GM12878 (cell line): Measurements from ENCODE around the gene ZNF618. TPM values are rescaled to one million over a fixed set of nuclear protein-coding genes. Genes with fewer than 3 reads are reported as not detected.

Source experiments
- ATAC-seq: fragments of 200-7000 bp; cut with Tn5 transposase; 3 replicates; pipeline ENCODE4 v1.9.1; 2020; ENCODE audit warnings: mild to moderate bottlenecking, moderate library complexity
- BruUV-seq: library from RNA; stranded (reverse); fragments of 400-500 nt; replicated peaks from 2 replicates; lab custom pipeline; 2021; lab: Mats Ljungman, UMichigan
- CTCF ChIA-PET: fragments of 300-600 bp; sonication (Branson Sonifier 250); formaldehyde crosslinking; extraction: SDS; loops from one replicate; lab custom pipeline; 2021; ENCODE audit warnings: inconsistent platforms; lab: Yijun Ruan, JAX
- POLR2A ChIA-PET: fragments of 350-600 bp; formaldehyde crosslinking; extraction: SDS; loops from one replicate; lab custom pipeline; 2021; ENCODE audit warnings: inconsistent platforms; lab: Charles Lee
- RAD21 ChIA-PET: fragments of 300-600 bp; sonication (Branson Sonifier 250); formaldehyde crosslinking; loops from one replicate; lab custom pipeline; 2023; ENCODE audit warnings: antibody characterized with exemption; ENCODE audit not compliant: unreplicated experiment; lab: Charles Lee
- SMC1A ChIA-PET: fragments of 300-600 bp; sonication (Branson Sonifier 250); formaldehyde crosslinking; loops from one replicate; lab custom pipeline; 2023; ENCODE audit not compliant: unreplicated experiment, uncharacterized antibody; lab: Charles Lee
- DNase-seq: peaks from one replicate; pipeline ENCODE4 v3.0.0-alpha.2; 2011; ENCODE audit warnings: low read depth, low spot score
- FAIRE-seq: peaks from 3 replicates; lab custom pipeline; 2011; peaks lifted over from hg19 to GRCh38; lab: Jason Lieb, UNC
- H2AFZ ChIP-seq: 2 replicates; pipeline ENCODE4 v1.6.0; 2011; ENCODE audit warnings: low read depth, low read length, control low read depth; ENCODE audit not compliant: control insufficient read depth
- H3K27ac ChIP-seq: 2 replicates; pipeline ENCODE4 v1.5.1; 2011; ENCODE audit warnings: control low read depth; ENCODE audit not compliant: control insufficient read depth, insufficient read depth
- H3K27me3 ChIP-seq, 2 experiments: replicated peaks in 1 of 2; 2 replicates each; pipeline versions ENCODE4 v1.6.0 to v1.6.1; 2011; ENCODE audit warnings: low read length in 1 of 2; ENCODE audit not compliant: control insufficient read depth in 2 of 2, insufficient read depth in 2 of 2
- H3K36me3 ChIP-seq, 2 experiments: 2 replicates each; pipeline ENCODE4 v1.5.1; 2011; ENCODE audit warnings: low read length in 1 of 2; ENCODE audit not compliant: control insufficient read depth in 2 of 2, insufficient read depth in 2 of 2
- H3K4me1 ChIP-seq: 2 replicates; pipeline ENCODE4 v1.6.1; 2011; ENCODE audit warnings: mild to moderate bottlenecking, low read length, moderate library complexity, mixed read lengths; ENCODE audit not compliant: control insufficient read depth, insufficient read depth
- H3K4me2 ChIP-seq: 2 replicates; pipeline ENCODE4 v1.6.0; 2011; ENCODE audit warnings: control low read depth; ENCODE audit not compliant: control insufficient read depth, insufficient read depth
- H3K4me3 ChIP-seq: fragments of 200-600 bp; sonication (generic); 2 replicates; pipeline ENCODE4 v1.5.1; 2016
- H3K79me2 ChIP-seq: 2 replicates; pipeline ENCODE4 v1.6.0; 2011; ENCODE audit warnings: low read length; ENCODE audit not compliant: control insufficient read depth, insufficient read depth
- H3K9ac ChIP-seq: 2 replicates; pipeline ENCODE4 v1.8.0; 2011; ENCODE audit warnings: low read length, control low read depth, mixed read lengths; ENCODE audit not compliant: control insufficient read depth, insufficient read depth
- H3K9me3 ChIP-seq: replicated peaks from 3 replicates; pipeline ENCODE4 v1.5.1; 2011; ENCODE audit warnings: mild to moderate bottlenecking, low read length; ENCODE audit not compliant: control insufficient read depth, insufficient read depth
- H4K20me1 ChIP-seq: 2 replicates; pipeline ENCODE4 v1.6.0; 2011; ENCODE audit not compliant: control insufficient read depth, insufficient read depth
- FOXK2 ChIP-seq: fragments of 450-650 bp; IDR thresholded peaks from 2 replicates; pipeline ENCODE4 v1.6.1; 2017; ENCODE audit warnings: mild to moderate bottlenecking, moderate library complexity
- JUNB ChIP-seq: IDR thresholded peaks from 2 replicates; pipeline ENCODE4 v1.6.1; 2016; ENCODE audit warnings: antibody characterized with exemption, mild to moderate bottlenecking
- NBN ChIP-seq: fragments of 450-650 bp; IDR thresholded peaks from 2 replicates; pipeline ENCODE4 v1.6.1; 2016
- YY1 ChIP-seq: IDR thresholded peaks from 2 replicates; pipeline ENCODE4 v1.6.1; 2011; ENCODE audit warnings: low read depth, mild to moderate bottlenecking, low read length
- WGBS: methylation state at CpG from one replicate; pipeline ENCODE4 v1.1.6; 2016; ENCODE audit warnings: low lambda C conversion rate; ENCODE audit not compliant: insufficient replicate concordance, insufficient coverage; ENCODE audit errors: missing lambda C conversion rate; 5-methylcytosine and 5-hydroxymethylcytosine counted together
- in situ Hi-C: fragments of 300-500 bp; cut with MboI; formaldehyde crosslinking; loops from 9 replicates; pipeline ENCODE4 v1.14.3; 2018; ENCODE audit warnings: mixed read lengths
- intact Hi-C: fragments of 100-400 bp; cut with micrococcal nuclease; formaldehyde crosslinking; loops from one replicate; pipeline ENCODE4 v1.14.2; 2022; ENCODE audit not compliant: unreplicated experiment
- polyA plus RNA-seq, 11 experiments: library from polyadenylated mRNA; depleted of rRNA in 4 of 11; unstranded in 6 of 11; stranded (reverse) in 5 of 11; fragments of >200 nt; fragmentation: Nextera tagmentation in 4 of 11; fragmentation: Illumina TruSeq in 1 of 11; extraction: Ambion mirVana in 4 of 11; extraction: Trizol in 1 of 11; gene quantifications; 1 replicate in 1 of 11; 2 replicates in 10 of 11; pipeline versions ENCODE4 v1.2.1 to v1.2.3, GENCODE V29; 2011 to 2016; ENCODE audit warnings: inconsistent platforms in 2 of 11, missing spikeins in 2 of 11, low read depth in 1 of 11
- total RNA-seq, 4 experiments: library from RNA; depleted of rRNA in 3 of 4; stranded (reverse); fragments of >200 nt in 3 of 4; fragmentation: Illumina TruSeq in 1 of 4; extraction: Trizol in 1 of 4; gene quantifications; 2 replicates each; pipeline versions ENCODE4 v1.2.1 to v1.2.3, GENCODE V29; 2013 to 2021
- TF ChIP-seq, protein P1 (sequence below): IDR thresholded peaks from 2 replicates; pipeline ENCODE4 v1.6.1; 2012; ENCODE audit warnings: mild to moderate bottlenecking, low read depth, low read length
- TF ChIP-seq, protein P2 (sequence below): fragments of 450-650 bp; formaldehyde crosslinking; IDR thresholded peaks from 2 replicates; pipeline ENCODE4 v1.5.0; 2022; ENCODE audit warnings: mild to moderate bottlenecking, missing genetic modification characterization

The ZNF618 gene
- total and polyA plus RNA-seq, 10 of the 15 experiments (the other 5 are each of a cell fraction or from before 2014, with no cell fraction given) = 0.01 to 0.24 (median 0.06) TPM; not detected in 2

DNA sequence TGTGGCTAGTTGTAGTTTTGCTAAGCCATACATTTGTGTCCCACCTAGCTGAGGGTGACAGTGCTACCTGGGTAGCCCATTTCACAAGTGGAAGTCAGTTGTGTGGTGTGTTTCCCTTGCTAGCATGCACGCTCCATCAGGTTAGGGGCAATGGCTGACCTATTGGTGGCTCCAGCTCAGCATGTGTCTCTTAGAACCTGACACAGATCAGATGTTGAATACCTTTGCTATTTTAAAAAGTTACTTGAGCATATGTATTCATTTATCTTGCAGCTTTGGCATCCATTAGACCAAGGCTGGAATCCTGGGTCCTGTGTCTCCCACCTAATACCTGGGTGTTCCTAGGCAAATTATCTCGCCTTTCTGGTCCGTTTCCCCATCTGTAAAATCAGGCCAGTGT lies 44.8 kb downstream of the ZNF618 start:
- BruUV-seq = no TSS peak
- Histone ChIP-seq H3K27ac (no peak overlapping the region), H3K27me3 (no peaks in the 10 kb centered on the region), H3K36me3 (no peaks in the 10 kb centered on the region), H3K9ac (no peak overlapping the region), H4K20me1 (no peaks in the 10 kb centered on the region), H2AFZ (no peak overlapping the region), H3K4me3 (no peak overlapping the region), H3K4me1 (no peaks in the 10 kb centered on the region), H3K79me2 (no peaks in the 10 kb centered on the region), H3K4me2 (no peak overlapping the region), H3K9me3 (0 out of 3 replicates have a peak, but pooled peaks cover 2% of the 10 kb centered on the region)
- POLR2A ChIA-PET = no interaction called here
- RAD21 ChIA-PET = no interaction called here
- ATAC-seq (no peak), DNase-seq (no peak), FAIRE-seq (no peak)
- 0% methylated on average over 3 of the region's 3 CpGs for WGBS
- in situ Hi-C loops (no loop called here), intact Hi-C loops (no loop called here)
- SMC1A ChIA-PET = no interaction called here
- TF ChIP-seq, protein P1, sequence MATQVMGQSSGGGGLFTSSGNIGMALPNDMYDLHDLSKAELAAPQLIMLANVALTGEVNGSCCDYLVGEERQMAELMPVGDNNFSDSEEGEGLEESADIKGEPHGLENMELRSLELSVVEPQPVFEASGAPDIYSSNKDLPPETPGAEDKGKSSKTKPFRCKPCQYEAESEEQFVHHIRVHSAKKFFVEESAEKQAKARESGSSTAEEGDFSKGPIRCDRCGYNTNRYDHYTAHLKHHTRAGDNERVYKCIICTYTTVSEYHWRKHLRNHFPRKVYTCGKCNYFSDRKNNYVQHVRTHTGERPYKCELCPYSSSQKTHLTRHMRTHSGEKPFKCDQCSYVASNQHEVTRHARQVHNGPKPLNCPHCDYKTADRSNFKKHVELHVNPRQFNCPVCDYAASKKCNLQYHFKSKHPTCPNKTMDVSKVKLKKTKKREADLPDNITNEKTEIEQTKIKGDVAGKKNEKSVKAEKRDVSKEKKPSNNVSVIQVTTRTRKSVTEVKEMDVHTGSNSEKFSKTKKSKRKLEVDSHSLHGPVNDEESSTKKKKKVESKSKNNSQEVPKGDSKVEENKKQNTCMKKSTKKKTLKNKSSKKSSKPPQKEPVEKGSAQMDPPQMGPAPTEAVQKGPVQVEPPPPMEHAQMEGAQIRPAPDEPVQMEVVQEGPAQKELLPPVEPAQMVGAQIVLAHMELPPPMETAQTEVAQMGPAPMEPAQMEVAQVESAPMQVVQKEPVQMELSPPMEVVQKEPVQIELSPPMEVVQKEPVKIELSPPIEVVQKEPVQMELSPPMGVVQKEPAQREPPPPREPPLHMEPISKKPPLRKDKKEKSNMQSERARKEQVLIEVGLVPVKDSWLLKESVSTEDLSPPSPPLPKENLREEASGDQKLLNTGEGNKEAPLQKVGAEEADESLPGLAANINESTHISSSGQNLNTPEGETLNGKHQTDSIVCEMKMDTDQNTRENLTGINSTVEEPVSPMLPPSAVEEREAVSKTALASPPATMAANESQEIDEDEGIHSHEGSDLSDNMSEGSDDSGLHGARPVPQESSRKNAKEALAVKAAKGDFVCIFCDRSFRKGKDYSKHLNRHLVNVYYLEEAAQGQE = no peak
- TF ChIP-seq NBN (no peak), FOXK2 (no peak), YY1 (no peak), JUNB (no peak)
- TF ChIP-seq, protein P2, sequence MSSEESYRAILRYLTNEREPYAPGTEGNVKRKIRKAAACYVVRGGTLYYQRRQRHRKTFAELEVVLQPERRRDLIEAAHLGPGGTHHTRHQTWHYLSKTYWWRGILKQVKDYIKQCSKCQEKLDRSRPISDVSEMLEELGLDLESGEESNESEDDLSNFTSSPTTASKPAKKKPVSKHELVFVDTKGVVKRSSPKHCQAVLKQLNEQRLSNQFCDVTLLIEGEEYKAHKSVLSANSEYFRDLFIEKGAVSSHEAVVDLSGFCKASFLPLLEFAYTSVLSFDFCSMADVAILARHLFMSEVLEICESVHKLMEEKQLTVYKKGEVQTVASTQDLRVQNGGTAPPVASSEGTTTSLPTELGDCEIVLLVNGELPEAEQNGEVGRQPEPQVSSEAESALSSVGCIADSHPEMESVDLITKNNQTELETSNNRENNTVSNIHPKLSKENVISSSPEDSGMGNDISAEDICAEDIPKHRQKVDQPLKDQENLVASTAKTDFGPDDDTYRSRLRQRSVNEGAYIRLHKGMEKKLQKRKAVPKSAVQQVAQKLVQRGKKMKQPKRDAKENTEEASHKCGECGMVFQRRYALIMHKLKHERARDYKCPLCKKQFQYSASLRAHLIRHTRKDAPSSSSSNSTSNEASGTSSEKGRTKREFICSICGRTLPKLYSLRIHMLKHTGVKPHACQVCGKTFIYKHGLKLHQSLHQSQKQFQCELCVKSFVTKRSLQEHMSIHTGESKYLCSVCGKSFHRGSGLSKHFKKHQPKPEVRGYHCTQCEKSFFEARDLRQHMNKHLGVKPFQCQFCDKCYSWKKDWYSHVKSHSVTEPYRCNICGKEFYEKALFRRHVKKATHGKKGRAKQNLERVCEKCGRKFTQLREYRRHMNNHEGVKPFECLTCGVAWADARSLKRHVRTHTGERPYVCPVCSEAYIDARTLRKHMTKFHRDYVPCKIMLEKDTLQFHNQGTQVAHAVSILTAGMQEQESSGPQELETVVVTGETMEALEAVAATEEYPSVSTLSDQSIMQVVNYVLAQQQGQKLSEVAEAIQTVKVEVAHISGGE = no peak
- CTCF ChIA-PET = no interaction called here
